HepG2 (cell line): ENCODE measurements around the gene RNF10. TPM values are rescaled to one million over a fixed set of nuclear protein-coding genes. Genes with fewer than 3 reads are reported as not detected.

Experiments
- BCLAF1 ChIP-seq: fragments of 450-650 bp; IDR thresholded peaks from 2 replicates; pipeline ENCODE4 v1.6.1; 2017; ENCODE audit warnings: mild to moderate bottlenecking
- CEBPB ChIP-seq: IDR thresholded peaks from 2 replicates; pipeline ENCODE4 v1.6.1; 2011; ENCODE audit warnings: low read depth, low read length, improper control_type of control experiment, borderline replicate concordance
- DZIP1 ChIP-seq: sonication (generic); formaldehyde crosslinking; IDR thresholded peaks from 2 replicates; pipeline ENCODE4 v1.5.0; 2020; ENCODE audit warnings: mild to moderate bottlenecking, missing genetic modification reagents
- FOXK1 ChIP-seq: sonication (generic); formaldehyde crosslinking; IDR thresholded peaks from 2 replicates; pipeline ENCODE4 v1.4.0; 2020; ENCODE audit warnings: low read depth, missing genetic modification reagents, borderline replicate concordance
- GATAD1 ChIP-seq: IDR thresholded peaks from 2 replicates; pipeline ENCODE4 v1.6.1; 2016; ENCODE audit warnings: missing genetic modification reagents, missing compliant biosample characterization
- HNRNPLL ChIP-seq: fragments of 200-400 bp; formaldehyde crosslinking; IDR thresholded peaks from 2 replicates; pipeline ENCODE4 v1.6.1; 2017; ENCODE audit warnings: mild to moderate bottlenecking, low read depth, low read length; ENCODE audit not compliant: poor library complexity, severe bottlenecking
- HOXA3 ChIP-seq: sonication (generic); formaldehyde crosslinking; IDR thresholded peaks from 2 replicates; pipeline ENCODE4 v1.5.0; 2020; ENCODE audit warnings: missing genetic modification reagents
- PBX2 ChIP-seq: IDR thresholded peaks from 2 replicates; pipeline ENCODE4 v1.6.1; 2016; ENCODE audit warnings: control low read depth
- REL ChIP-seq: sonication (generic); formaldehyde crosslinking; conservative IDR thresholded peaks from 2 replicates; pipeline ENCODE4 v1.8.0; 2022; ENCODE audit warnings: mild to moderate bottlenecking, missing genetic modification reagents, moderate library complexity
- SKI ChIP-seq: fragments of 450-650 bp; IDR thresholded peaks from one replicate; pipeline ENCODE4 v1.6.1; 2018; ENCODE audit warnings: mild to moderate bottlenecking; ENCODE audit not compliant: partially characterized antibody
- SMAD3 ChIP-seq: sonication (generic); formaldehyde crosslinking; IDR thresholded peaks from 2 replicates; pipeline ENCODE4 v1.4.0; 2020; ENCODE audit warnings: missing genetic modification reagents
- SNAPC2 ChIP-seq: sonication (generic); formaldehyde crosslinking; IDR thresholded peaks from 2 replicates; pipeline ENCODE4 v1.8.1; 2022; ENCODE audit warnings: mild to moderate bottlenecking, missing genetic modification reagents
- ZKSCAN1 ChIP-seq: fragments of 150-350 bp; IDR thresholded peaks from 2 replicates; pipeline ENCODE4 v1.6.1; 2014; ENCODE audit warnings: low read length
- ZMAT3 ChIP-seq: sonication (generic); formaldehyde crosslinking; conservative IDR thresholded peaks from 2 replicates; pipeline ENCODE4 v1.7.0; 2021; ENCODE audit warnings: missing genetic modification reagents
- ZNF543 ChIP-seq: sonication (generic); formaldehyde crosslinking; IDR thresholded peaks from 2 replicates; pipeline ENCODE4 v1.4.0; 2020; ENCODE audit warnings: mild to moderate bottlenecking, missing genetic modification reagents
- ZNF574 ChIP-seq: sonication (generic); formaldehyde crosslinking; IDR thresholded peaks from 2 replicates; pipeline ENCODE4 v1.4.0; 2020; ENCODE audit warnings: missing genetic modification reagents
- ZNF678 ChIP-seq: sonication (generic); formaldehyde crosslinking; IDR thresholded peaks from 2 replicates; pipeline ENCODE4 v1.4.0; 2020; ENCODE audit warnings: mild to moderate bottlenecking, missing genetic modification reagents
- ZNF878 ChIP-seq: sonication (generic); formaldehyde crosslinking; IDR thresholded peaks from 2 replicates; pipeline ENCODE4 v1.8.1; 2023; ENCODE audit warnings: mild to moderate bottlenecking, missing genetic modification reagents, moderate library complexity
- polyA plus RNA-seq, 8 experiments: library from polyadenylated mRNA; depleted of rRNA in 3 of 8; stranded (reverse) in 7 of 8; unstranded in 1 of 8; fragments of >200 nt; fragmentation: Illumina TruSeq in 4 of 8; extraction: Trizol in 4 of 8; gene quantifications; 2 replicates each; pipeline versions ENCODE4 v1.2.1 to v1.2.3, GENCODE V29; 2011 to 2016; ENCODE audit warnings: low read depth in 4 of 8, missing spikeins in 1 of 8, mixed read lengths in 1 of 8; ENCODE audit not compliant: insufficient read depth in 1 of 8
- total RNA-seq, 5 experiments: library from RNA; depleted of rRNA; stranded (reverse); fragments of >200 nt; fragmentation: Illumina TruSeq; extraction: Trizol; gene quantifications; 2 replicates each; pipeline ENCODE4 v1.2.3, GENCODE V29; 2016; ENCODE audit warnings: low read depth in 1 of 5

RNF10 gene
- total and polyA plus RNA-seq, 2 of the 13 experiments (the other 11 are each of a cell fraction or from before 2014, with no cell fraction given), result 62.5 to 88.0 TPM

GRCh38 chr12:120528861-120529525, 5.2 kb upstream of the RNF10 start, which contains the start of gene COQ5 (continued):
- TF ChIP-seq SMAD3 (CRISPR knock-in tag), result no peak; the same call in 1 of the 2 replicates
- TF ChIP-seq GATAD1 (CRISPR knock-in tag), result peak; percentile 93
- no peak for TF ChIP-seq BCLAF1
- TF ChIP-seq DZIP1 (CRISPR knock-in tag), result no peak
- 0 out of 2 replicates have a peak, but pooled peaks have one; percentile 22 for TF ChIP-seq ZNF878 (CRISPR knock-in tag)
- TF ChIP-seq ZKSCAN1, result peak; percentile 86; the same call in 1 of the 2 replicates
- peak; percentile 97 for TF ChIP-seq CEBPB
- TF ChIP-seq PBX2 (CRISPR knock-in tag), result no peak
- TF ChIP-seq FOXK1 (CRISPR knock-in tag), result peak; percentile 77; the same call in 1 of the 2 replicates
- 0 out of 2 replicates have a peak, but pooled peaks have one; percentile 67 for TF ChIP-seq REL (CRISPR knock-in tag)
- peak; percentile 59; the same call in 1 of the 2 replicates for TF ChIP-seq ZNF543
- TF ChIP-seq HNRNPLL, result peak; percentile 69
- TF ChIP-seq ZNF678, result 0 out of 2 replicates have a peak, but pooled peaks have one; percentile 68
- peak; percentile 98 for TF ChIP-seq HOXA3 (CRISPR knock-in tag)
- no peak for TF ChIP-seq SNAPC2 (CRISPR knock-in tag)
- no peak; the same call in 1 of the 2 replicates for TF ChIP-seq ZMAT3 (CRISPR knock-in tag)
- TF ChIP-seq ZNF574, result peak; percentile 99
- peak; percentile 70 for TF ChIP-seq SKI
